K562 (cell line): Measurements from ENCODE around the gene DBH. TPM values are rescaled to one million over a fixed set of nuclear protein-coding genes. Genes with fewer than 3 reads are reported as not detected.

ENCODE experiments used
- BRD4 ChIP-seq: fragments of 200-600 bp; sonication (generic); IDR thresholded peaks from 2 replicates; pipeline ENCODE4 v1.6.1; 2017; ENCODE audit warnings: inconsistent platforms
- DLX4 ChIP-seq: fragments of 250-450 bp; sonication (Bioruptor Pico); IDR thresholded peaks from 2 replicates; pipeline ENCODE4 v1.6.1; 2021; ENCODE audit warnings: mild to moderate bottlenecking
- EHMT2 ChIP-seq: fragments of 450-650 bp; IDR thresholded peaks from 2 replicates; pipeline ENCODE4 v1.6.1; 2018; ENCODE audit warnings: antibody characterized with exemption
- FOXO4 ChIP-seq: fragments of 450-650 bp; formaldehyde crosslinking; IDR thresholded peaks from 2 replicates; pipeline ENCODE4 v1.4.0; 2020; ENCODE audit warnings: mild to moderate bottlenecking, moderate library complexity
- HIVEP1 ChIP-seq: fragments of 250-450 bp; sonication (Bioruptor Pico); IDR thresholded peaks from 2 replicates; pipeline ENCODE4 v1.4.0; 2020; ENCODE audit warnings: mild to moderate bottlenecking
- HNRNPLL ChIP-seq: fragments of 200-400 bp; formaldehyde crosslinking; IDR thresholded peaks from 2 replicates; pipeline ENCODE4 v1.6.1; 2017; ENCODE audit warnings: low read length, low read depth, mild to moderate bottlenecking; ENCODE audit not compliant: poor library complexity, severe bottlenecking
- MCM3 ChIP-seq: fragments of 450-650 bp; IDR thresholded peaks from 2 replicates; pipeline ENCODE4 v1.6.1; 2016
- POLR2H ChIP-seq: IDR thresholded peaks from 2 replicates; pipeline ENCODE4 v1.6.1; 2016; ENCODE audit warnings: missing genetic modification characterization, low read depth, mild to moderate bottlenecking, control low read depth, missing compliant biosample characterization, moderate library complexity
- POU5F1 ChIP-seq: fragments of 150-350 bp; IDR thresholded peaks from 2 replicates; pipeline ENCODE4 v1.6.1; 2014; ENCODE audit warnings: borderline replicate concordance, low read length, low read depth, mild to moderate bottlenecking; ENCODE audit not compliant: partially characterized antibody
- PREB ChIP-seq: sonication (generic); formaldehyde crosslinking; IDR thresholded peaks from 2 replicates; pipeline ENCODE4 v1.8.1; 2023; ENCODE audit warnings: mild to moderate bottlenecking, missing genetic modification reagents
- PYGO2 ChIP-seq: fragments of 450-650 bp; IDR thresholded peaks from 2 replicates; pipeline ENCODE4 v1.6.1; 2016; ENCODE audit warnings: mild to moderate bottlenecking, missing genetic modification characterization, moderate library complexity, missing compliant biosample characterization
- RCOR1 ChIP-seq, 2 experiments: IDR thresholded peaks; 2 replicates each; pipeline ENCODE4 v1.6.1; 2012; ENCODE audit warnings: low read depth in 2 of 2, low read length in 2 of 2, borderline replicate concordance in 1 of 2, improper control_type of control experiment in 1 of 2
- SETDB1 ChIP-seq: IDR thresholded peaks from one replicate; pipeline ENCODE4 v1.6.1; 2012; ENCODE audit warnings: low read length, control low read depth, inconsistent platforms
- SMARCE1 ChIP-seq: fragments of 450-650 bp; IDR thresholded peaks from 2 replicates; pipeline ENCODE4 v1.7.1; 2016; ENCODE audit warnings: mild to moderate bottlenecking
- SREBF2 ChIP-seq: sonication (generic); formaldehyde crosslinking; IDR thresholded peaks from 2 replicates; pipeline ENCODE4 v1.4.0; 2020; ENCODE audit warnings: mild to moderate bottlenecking, missing genetic modification reagents
- TGIF2 ChIP-seq: sonication (generic); formaldehyde crosslinking; IDR thresholded peaks from 2 replicates; pipeline ENCODE4 v1.8.1; 2022; ENCODE audit warnings: mild to moderate bottlenecking, missing genetic modification reagents, moderate library complexity
- ZNF785 ChIP-seq: fragments of 250-450 bp; sonication (Bioruptor Pico); IDR thresholded peaks from 2 replicates; pipeline ENCODE4 v1.4.0; 2020; ENCODE audit warnings: mild to moderate bottlenecking
- polyA plus RNA-seq, 8 experiments: library from polyadenylated mRNA; depleted of rRNA in 4 of 8; stranded (reverse) in 5 of 8; unstranded in 3 of 8; fragments of >200 nt; fragmentation: Nextera tagmentation in 2 of 8; fragmentation: Illumina TruSeq in 1 of 8; extraction: Ambion mirVana in 2 of 8; extraction: Trizol in 1 of 8; gene quantifications; 2 replicates each; pipeline versions ENCODE4 v1.2.1 to v1.2.3, GENCODE V29; 2011 to 2014; ENCODE audit warnings: inconsistent platforms in 1 of 8, missing spikeins in 1 of 8
- total RNA-seq, 7 experiments: library from RNA; depleted of rRNA in 6 of 7; stranded (reverse); fragments of >200 nt in 6 of 7; fragmentation: Illumina TruSeq in 2 of 7; extraction: Trizol in 2 of 7; gene quantifications; 2 replicates each; pipeline versions ENCODE4 v1.2.1 to v1.2.3, GENCODE V29; 2011 to 2021; ENCODE audit warnings: low replicate concordance in 1 of 7
- TF ChIP-seq, protein P1 (sequence below): IDR thresholded peaks from 3 replicates; pipeline ENCODE4 v1.6.1; 2011; ENCODE audit warnings: borderline replicate concordance, mild to moderate bottlenecking; ENCODE audit not compliant: insufficient read length, insufficient read depth
- TF ChIP-seq, protein P2 (sequence below): sonication (generic); formaldehyde crosslinking; IDR thresholded peaks from 2 replicates; pipeline ENCODE4 v1.8.1; 2023; ENCODE audit warnings: mild to moderate bottlenecking, missing genetic modification reagents, moderate library complexity
- TF ChIP-seq, protein P3 (sequence below): fragments of 200-800 bp; sonication (Bioruptor generic); IDR thresholded peaks from 2 replicates; pipeline ENCODE4 v1.6.1; 2017; ENCODE audit warnings: missing genetic modification characterization, missing compliant biosample characterization

Gene DBH
- total and polyA plus RNA-seq, 9 of the 15 experiments (the other 6 are each of a cell fraction or from before 2014, with no cell fraction given): not detected

GRCh38 chr9:133609311-133610098 lies 26.7 kb upstream of the DBH start, which contains the start of gene FAM163B (continued):
- TF ChIP-seq HNRNPLL (no peak), PREB (CRISPR knock-in tag) (no peak), HIVEP1 (CRISPR knock-in tag) (no peak), SREBF2 (CRISPR knock-in tag) (no peak), TGIF2 (CRISPR knock-in tag) (no peak), ZNF785 (CRISPR knock-in tag) (no peak), EHMT2 (peak; percentile 94), SMARCE1 (no peak), POLR2H (tag) (no peak), MCM3 (no peak), PYGO2 (tag) (no peak), DLX4 (CRISPR knock-in tag) (no peak), POU5F1 (no peak), BRD4 (no peak), FOXO4 (CRISPR knock-in tag) (no peak), RCOR1 (IDR thresholded peaks at IDR 0.05; ENCODE audit: borderline replicate concordance in 1 of 2, low read depth in 2 of 2, low read length in 2 of 2) (peak in 1 of 2 experiments; percentile 44; a peak in 1 of 4 replicates), SETDB1 (no peak)
- TF ChIP-seq, protein P1, sequence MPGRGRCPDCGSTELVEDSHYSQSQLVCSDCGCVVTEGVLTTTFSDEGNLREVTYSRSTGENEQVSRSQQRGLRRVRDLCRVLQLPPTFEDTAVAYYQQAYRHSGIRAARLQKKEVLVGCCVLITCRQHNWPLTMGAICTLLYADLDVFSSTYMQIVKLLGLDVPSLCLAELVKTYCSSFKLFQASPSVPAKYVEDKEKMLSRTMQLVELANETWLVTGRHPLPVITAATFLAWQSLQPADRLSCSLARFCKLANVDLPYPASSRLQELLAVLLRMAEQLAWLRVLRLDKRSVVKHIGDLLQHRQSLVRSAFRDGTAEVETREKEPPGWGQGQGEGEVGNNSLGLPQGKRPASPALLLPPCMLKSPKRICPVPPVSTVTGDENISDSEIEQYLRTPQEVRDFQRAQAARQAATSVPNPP: no peak
- TF ChIP-seq, protein P2, sequence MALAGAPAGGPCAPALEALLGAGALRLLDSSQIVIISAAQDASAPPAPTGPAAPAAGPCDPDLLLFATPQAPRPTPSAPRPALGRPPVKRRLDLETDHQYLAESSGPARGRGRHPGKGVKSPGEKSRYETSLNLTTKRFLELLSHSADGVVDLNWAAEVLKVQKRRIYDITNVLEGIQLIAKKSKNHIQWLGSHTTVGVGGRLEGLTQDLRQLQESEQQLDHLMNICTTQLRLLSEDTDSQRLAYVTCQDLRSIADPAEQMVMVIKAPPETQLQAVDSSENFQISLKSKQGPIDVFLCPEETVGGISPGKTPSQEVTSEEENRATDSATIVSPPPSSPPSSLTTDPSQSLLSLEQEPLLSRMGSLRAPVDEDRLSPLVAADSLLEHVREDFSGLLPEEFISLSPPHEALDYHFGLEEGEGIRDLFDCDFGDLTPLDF (CRISPR knock-in tag): no peak
- TF ChIP-seq, protein P3, sequence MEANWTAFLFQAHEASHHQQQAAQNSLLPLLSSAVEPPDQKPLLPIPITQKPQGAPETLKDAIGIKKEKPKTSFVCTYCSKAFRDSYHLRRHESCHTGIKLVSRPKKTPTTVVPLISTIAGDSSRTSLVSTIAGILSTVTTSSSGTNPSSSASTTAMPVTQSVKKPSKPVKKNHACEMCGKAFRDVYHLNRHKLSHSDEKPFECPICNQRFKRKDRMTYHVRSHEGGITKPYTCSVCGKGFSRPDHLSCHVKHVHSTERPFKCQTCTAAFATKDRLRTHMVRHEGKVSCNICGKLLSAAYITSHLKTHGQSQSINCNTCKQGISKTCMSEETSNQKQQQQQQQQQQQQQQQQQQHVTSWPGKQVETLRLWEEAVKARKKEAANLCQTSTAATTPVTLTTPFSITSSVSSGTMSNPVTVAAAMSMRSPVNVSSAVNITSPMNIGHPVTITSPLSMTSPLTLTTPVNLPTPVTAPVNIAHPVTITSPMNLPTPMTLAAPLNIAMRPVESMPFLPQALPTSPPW (CRISPR knock-in tag): peak; percentile 44
